Measurements from ENCODE around the gene PRKRA.

DNA sequence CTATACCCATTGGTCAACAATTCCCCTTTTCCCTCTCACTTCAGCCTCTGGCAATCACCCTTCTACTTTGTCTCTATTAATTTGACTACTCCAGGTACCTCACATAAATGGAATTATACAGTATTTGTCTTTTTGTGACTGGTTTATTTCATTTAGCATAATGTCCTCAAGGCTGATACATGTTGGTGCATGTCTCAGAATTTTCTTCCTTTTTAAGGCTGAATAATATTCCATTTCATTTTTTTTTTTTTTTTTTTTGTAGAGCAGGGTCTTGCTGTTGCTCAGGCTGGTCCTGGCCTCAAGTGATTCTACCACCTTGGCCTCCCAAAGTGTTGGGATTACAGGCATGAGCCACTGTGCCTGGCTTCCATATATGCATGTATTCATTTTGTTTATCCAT, 25.5 kb upstream of the PRKRA start:
- TF ChIP-seq EZH2 (IDR thresholded peaks at IDR 0.05; ENCODE audit: borderline replicate concordance, insufficient read depth, low read depth, low read length, poor library complexity, severe bottlenecking): no peak
- TF ChIP-seq, protein P1, sequence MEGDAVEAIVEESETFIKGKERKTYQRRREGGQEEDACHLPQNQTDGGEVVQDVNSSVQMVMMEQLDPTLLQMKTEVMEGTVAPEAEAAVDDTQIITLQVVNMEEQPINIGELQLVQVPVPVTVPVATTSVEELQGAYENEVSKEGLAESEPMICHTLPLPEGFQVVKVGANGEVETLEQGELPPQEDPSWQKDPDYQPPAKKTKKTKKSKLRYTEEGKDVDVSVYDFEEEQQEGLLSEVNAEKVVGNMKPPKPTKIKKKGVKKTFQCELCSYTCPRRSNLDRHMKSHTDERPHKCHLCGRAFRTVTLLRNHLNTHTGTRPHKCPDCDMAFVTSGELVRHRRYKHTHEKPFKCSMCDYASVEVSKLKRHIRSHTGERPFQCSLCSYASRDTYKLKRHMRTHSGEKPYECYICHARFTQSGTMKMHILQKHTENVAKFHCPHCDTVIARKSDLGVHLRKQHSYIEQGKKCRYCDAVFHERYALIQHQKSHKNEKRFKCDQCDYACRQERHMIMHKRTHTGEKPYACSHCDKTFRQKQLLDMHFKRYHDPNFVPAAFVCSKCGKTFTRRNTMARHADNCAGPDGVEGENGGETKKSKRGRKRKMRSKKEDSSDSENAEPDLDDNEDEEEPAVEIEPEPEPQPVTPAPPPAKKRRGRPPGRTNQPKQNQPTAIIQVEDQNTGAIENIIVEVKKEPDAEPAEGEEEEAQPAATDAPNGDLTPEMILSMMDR (IDR thresholded peaks at IDR 0.05): no peak

Data from B cell (primary cell).